Activated T-helper 1 cell treated with Interleukin-2 at 50 U/mL for 16 hours (primary cell): Measurements from ENCODE around the gene CLEC3B.
"Not testable (repeated sequence)": the region's sequence is repeated elsewhere in the genome, so short reads cannot be mapped to it uniquely, and the experiment has no call there.

Experiments used
- DNase-seq: peaks from one replicate; pipeline ENCODE4 v3.0.0-alpha.2; 2020; ENCODE audit warnings: low read depth

Gene CLEC3B

GRCh38 chr3:45035441-45036301, 9.6 kb downstream of the CLEC3B start:
- no peak for DNase-seq

GRCh38 chr3:45037720-45038455, 11.8 kb downstream of the CLEC3B start:
- peak; percentile 78 for DNase-seq

GRCh38 chr3:45041666-45042065, 15.6 kb downstream of the CLEC3B start:
- DNase-seq, result no peak

DNA sequence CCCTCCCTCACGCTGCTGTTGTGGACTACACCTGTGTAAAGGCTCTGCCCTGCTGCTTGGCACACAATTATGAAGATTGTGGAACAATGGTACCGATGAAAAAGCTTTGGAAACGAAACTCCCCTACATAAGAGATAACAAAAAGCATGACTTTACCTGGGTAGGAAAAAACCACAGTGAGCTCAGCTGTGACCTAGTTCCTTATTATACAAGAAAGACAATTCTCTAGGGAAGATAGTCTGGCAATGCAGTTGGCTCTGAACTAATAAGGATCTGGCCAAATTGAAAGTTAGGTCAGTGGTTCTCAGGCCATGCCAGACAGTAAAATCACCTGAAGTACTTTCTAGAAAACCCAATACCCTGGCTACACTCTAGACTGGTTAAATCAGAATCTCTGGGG, 16.1 kb downstream of the CLEC3B start:
- DNase-seq, result no peak

DNA sequence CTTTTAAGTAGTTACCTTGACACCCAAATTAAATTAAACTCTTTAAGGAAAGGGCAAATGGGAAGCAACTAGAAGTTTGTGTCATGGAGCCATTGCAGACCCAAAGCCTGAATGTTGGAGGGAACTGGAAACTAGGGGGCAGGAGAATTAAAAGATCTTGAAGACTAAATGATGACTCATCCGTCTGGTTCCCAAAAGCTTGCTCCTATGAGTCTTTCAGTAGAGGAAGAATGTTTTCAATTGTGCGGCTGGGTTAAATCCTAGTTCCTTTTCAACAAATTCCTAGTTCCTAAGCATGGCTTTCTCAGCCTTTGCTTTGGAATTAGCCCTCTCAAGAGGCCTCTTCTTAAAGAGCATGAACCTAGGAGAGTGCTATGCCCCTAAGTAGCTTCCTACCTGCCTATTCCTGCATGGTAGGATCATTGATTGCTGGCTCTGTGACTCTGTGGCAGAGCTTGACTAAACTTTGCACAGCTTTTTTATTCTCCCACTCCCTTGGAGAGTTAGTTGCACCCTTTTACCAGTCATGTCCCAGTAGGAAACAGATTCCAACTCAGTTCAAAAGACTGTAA, 17.7 kb downstream of the CLEC3B start:
- DNase-seq, result no peak

GRCh38 chr3:45048244-45048643, 22.1 kb downstream of the CLEC3B start:
- DNase-seq, result no peak

GRCh38 chr3:45049807-45050206, 23.7 kb downstream of the CLEC3B start:
- DNase-seq, result no peak

DNA sequence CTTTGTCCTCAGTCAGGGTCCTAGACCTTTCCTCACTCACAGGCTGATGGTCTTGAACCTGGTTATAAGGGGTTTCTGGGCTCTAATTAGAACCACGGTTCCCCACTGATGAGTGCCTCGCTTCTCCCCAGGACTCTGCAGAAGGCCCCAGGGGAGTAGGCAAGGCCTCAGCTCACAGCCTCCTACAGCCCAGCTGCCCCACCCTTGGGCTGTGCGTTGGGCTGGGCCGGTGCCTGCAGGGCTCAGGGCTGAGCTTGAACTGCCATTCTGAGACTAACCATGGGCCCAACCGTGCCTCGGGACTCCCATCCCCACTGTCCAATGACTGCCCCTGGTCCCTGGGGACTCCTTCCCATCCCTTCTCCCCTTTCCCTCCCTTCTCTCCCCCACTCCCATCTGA, 25.6 kb downstream of the CLEC3B start:
- DNase-seq, result no peak

DNA sequence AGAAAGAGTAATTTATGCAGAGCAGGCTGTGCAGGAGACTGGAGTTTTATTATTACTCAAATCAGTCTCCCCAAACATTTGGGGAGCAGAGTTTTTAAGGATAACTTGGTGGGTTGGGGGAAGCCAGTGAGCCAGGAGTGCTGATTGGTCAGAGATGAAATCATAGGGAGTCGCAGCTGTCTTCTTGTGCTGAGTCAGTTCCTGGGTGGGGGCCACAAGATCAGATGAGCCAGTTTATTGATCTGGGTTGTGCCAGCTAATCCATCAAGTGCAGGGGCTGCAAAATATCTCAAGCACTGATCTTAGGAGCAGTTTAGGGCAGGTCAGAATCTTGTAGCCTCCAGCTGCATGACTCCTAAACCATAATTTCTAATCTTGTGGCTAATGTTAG, 27.7 kb downstream of the CLEC3B start:
- DNase-seq, result not testable (repeated sequence)

DNA sequence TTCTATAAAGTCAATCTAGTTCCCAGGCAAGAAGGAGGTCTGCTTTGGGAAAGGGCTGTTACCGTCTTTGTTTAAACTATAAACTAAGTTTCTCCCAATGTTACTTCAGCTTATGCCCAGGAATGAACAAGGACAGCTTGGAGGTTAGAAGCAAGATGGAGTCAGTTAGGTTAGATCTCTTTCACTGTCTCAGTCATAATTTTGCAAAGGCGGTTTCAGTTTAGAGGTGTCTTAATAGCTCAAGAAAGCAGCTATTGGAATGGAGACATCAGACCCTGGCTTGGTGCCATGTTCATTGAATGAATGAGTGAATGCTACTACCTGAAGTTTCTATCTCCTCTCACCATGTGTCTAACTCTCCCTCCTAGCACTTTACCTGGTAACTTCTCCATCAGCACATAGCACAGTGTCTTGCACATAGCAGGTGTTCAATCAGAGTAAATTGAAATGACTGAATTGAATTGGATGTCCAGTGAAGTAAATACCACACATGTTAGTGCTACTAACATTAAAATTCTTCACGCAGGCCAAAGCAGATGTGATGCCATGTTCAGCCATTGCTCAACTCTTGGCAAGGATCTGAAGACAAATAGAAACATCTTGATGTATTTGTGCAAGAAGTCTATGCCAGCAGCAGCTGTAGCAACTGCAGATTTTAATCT, 28.2 kb downstream of the CLEC3B start:
- DNase-seq, result no peak

DNA sequence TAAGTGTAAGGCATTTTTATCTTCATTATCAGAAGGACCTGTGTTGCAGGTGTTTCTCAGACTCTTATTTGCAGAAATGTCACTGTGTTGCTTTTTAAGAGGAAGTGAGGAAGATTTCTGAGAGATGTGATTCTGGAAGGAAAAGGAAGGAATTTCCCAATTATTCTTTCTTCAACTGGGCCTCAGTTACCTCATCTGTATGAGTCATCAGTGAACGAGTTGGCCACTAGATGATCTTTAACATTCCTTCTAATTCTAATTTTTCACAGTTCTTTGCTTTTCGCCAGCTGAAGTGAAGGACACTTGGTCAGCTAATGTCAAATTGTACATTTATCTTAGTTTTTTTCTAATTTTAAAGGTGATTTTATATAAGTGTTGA, 28.9 kb downstream of the CLEC3B start:
- no peak for DNase-seq

GRCh38 chr3:45055411-45056143, 29.5 kb downstream of the CLEC3B start:
- DNase-seq, result no peak

GRCh38 chr3:45056608-45057301, 30.7 kb downstream of the CLEC3B start:
- DNase-seq, result no peak

DNA sequence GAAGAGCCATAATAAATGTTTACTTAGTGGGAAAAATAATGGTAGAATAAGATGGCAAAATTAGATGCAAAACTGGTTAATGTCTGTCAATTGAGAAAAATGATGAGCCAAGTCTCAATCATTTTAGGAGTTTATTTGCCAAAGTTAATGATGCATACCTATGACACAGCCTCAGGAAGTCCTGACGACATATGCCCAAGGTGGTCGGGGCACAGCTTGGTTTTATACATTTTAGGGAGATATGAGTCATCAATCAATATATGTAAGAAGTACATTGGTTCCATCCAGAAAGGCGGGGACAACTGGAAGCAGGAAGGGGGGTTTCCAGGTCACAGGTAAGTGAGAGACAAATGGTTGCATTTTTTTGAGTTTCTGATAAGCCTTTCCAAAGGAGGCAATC, 31.5 kb downstream of the CLEC3B start:
- no peak for DNase-seq

- DNase-seq, result no peak
These were observed 33.0 kb downstream of the CLEC3B start for GRCh38 chr3:45059132-45059531.

DNA sequence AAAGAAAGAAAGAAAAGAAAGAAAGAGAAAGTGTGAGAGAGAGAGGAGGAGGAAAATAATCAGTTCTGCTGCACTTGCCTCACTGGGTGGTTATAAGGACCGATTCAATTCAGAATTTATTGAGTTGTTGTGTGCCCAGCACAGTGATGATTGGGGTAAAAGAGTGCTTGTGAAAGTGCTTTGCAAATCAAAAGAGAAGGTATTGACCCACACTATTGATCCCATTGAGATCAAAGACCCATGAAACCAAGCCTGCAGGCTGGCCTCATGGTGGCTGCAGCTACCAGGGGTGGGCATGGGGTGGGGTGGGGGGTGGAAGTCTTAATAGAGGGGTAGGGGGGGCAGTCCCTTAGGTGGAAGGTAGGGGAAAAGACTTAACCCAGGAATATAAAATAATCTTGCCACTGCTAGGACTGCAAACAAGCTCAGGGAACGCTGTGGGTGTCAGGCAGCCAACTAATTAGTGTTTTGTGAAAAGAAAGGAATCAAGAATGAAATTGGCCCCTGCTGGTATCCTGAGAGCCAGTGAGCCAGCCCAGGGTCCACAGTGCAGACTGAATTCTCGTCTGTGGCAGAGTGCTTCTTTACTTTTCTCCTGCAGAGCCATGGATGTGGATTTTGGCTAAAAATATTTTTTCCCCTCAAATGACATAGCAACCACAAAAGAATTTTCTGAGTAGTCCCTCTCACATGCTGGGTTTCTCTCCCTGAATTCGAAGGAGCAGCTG, 34.2 kb downstream of the CLEC3B start:
- DNase-seq, result no peak

DNA sequence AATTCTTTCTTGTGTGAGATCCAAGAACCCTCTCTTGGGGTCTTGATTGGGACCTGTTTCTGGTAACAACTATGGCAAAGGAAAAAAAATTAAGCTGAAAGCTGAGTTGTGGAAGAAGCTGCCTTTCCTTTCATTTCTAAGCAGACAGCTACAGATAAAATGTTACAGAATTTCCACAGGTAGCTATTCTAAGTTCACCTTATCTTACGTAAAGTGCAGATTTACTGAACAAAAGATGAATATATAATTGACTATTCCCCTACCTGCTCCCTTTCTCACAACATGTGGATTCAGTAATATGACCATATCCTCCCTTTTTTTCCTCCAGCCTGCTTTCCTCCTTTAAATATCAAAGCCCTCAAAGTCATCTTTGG, 36.6 kb downstream of the CLEC3B start:
- no peak for DNase-seq

DNA sequence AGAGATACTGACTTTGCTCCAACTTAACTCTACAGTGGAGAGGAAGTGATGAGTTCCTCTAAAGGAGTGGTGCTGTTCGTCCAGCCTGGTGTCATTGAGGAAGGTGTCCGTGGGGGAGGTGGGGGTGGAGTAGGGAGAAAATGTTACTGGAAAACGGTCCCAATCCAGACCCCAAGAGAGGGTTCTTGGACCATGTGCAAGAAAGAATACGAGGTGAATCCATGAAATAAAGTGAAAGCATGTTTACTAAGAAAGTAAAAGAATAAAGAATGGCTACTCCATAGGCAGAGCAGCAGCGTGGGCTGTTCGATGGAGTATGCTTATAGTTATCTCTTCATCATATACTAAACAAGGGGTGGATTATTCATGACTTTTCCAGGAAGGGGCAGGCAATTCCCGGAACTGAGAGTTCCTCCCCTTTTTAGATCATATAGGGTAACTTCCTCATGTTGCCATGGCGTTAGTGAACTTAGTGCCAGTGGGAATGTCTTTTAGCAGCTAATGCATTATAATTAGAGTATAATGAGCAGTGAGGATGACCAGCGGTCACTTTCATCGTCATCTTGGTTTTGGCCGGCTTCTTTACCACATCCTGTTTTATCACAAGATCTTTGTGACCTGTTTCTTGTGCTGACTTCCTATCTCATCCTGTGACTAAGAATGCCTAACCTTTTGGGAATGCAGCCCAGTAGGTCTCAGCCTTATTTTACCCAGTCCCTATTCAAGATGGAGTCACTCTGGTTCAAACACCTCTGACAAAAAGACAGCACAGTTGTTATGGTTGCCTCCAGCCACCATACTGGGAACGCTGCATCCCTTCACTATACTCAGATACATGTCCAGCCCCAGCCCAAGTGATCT, 38.6 kb downstream of the CLEC3B start:
- peak; percentile 15 for DNase-seq

DNA sequence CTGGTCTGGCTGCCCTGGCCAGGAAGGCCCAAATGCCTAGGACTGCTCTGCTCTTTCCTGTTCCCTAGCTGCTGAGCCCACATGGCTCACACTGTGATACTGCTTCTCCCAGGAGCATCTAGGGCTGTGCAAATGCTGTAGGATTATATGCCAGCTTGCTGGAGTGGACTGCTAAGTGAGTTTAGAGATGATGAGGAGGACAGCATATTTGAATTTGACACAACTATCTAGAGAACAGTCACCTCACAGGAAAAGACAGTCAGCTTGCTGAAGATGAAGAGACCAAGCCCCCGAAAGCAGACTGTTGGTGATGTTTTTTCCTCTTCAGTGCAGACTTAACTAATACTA, 39.2 kb downstream of the CLEC3B start:
- no peak for DNase-seq
